PFSK-1 (cell line): Measurements from ENCODE around the gene KAZN.

Source experiments
- FOXP2 ChIP-seq: optimal IDR thresholded peaks from 2 replicates; pipeline ENCODE3; 2011; ENCODE audit warnings: borderline replicate concordance, control low read depth, inconsistent platforms; ENCODE audit not compliant: insufficient read depth; ENCODE audit errors: extremely low read length, extremely low read depth
- POLR2AphosphoS5 ChIP-seq: IDR thresholded peaks from 2 replicates; pipeline ENCODE4 v1.6.1; 2012; ENCODE audit warnings: low read depth, mild to moderate bottlenecking, control low read depth, low read length, moderate library complexity
- REST ChIP-seq, 2 experiments: IDR thresholded peaks; 2 replicates each; pipeline versions ENCODE4 v1.6.1 to v1.8.0; 2011 to 2012; ENCODE audit warnings: low read depth in 2 of 2, low read length in 2 of 2, control low read depth in 1 of 2, inconsistent platforms in 1 of 2, mild to moderate bottlenecking in 1 of 2, moderate library complexity in 1 of 2; ENCODE audit not compliant: insufficient read depth in 1 of 2
- SIN3A ChIP-seq: IDR thresholded peaks from 2 replicates; pipeline ENCODE4 v1.6.1; 2012; ENCODE audit warnings: mild to moderate bottlenecking, low read length, moderate library complexity, borderline replicate concordance; ENCODE audit not compliant: insufficient read depth
- TAF1 ChIP-seq: IDR thresholded peaks from 2 replicates; pipeline ENCODE4 v1.6.1; 2012; ENCODE audit warnings: low read length, control low read depth, borderline replicate concordance; ENCODE audit not compliant: insufficient read depth

GRCh38 chr1:15053153-15053552 lies 454.7 kb downstream of the KAZN start:
- TF ChIP-seq TAF1: no peak
- TF ChIP-seq POLR2AphosphoS5: no peak
- no peak for TF ChIP-seq SIN3A
- TF ChIP-seq REST (IDR thresholded peaks at IDR 0.05; ENCODE audit: insufficient read depth in 1 of 2, low read depth in 2 of 2, low read length in 2 of 2): no peak
- no peak for TF ChIP-seq FOXP2
